Fibroblast of the aortic adventitia (primary cell): ENCODE results near the gene EPB41L2. TPM values are rescaled to one million over a fixed set of nuclear protein-coding genes. Genes with fewer than 3 reads are reported as not detected.

Experiments used
- DNase-seq: peaks from one replicate; pipeline ENCODE4 v3.0.0-alpha.2; 2010; ENCODE audit warnings: low read depth
- H3K4me3 ChIP-seq: 2 replicates; pipeline ENCODE4 v1.5.1; 2011; ENCODE audit warnings: low read depth, mild to moderate bottlenecking, control low read depth, low read length, moderate library complexity
- CTCF ChIP-seq: IDR thresholded peaks from 2 replicates; pipeline ENCODE4 v1.5.1; 2011; ENCODE audit warnings: mild to moderate bottlenecking, low read length, control low read depth, inconsistent platforms; ENCODE audit not compliant: insufficient read depth
- total RNA-seq: library from RNA; depleted of rRNA; stranded (reverse); fragments of >200 nt; gene quantifications from 2 replicates; pipeline ENCODE4 v1.2.3, GENCODE V29; 2012; ENCODE audit warnings: low replicate concordance

The EPB41L2 gene
- total RNA-seq, 1 donor, result 117 TPM

GRCh38 chr6:130932438-130932837 is 130.6 kb downstream of the EPB41L2 start:
- no peak for TF ChIP-seq CTCF
- no peak overlapping the region for H3K4me3 ChIP-seq
- peak; percentile 64 for DNase-seq

GRCh38 chr6:130931683-130932082 is 131.4 kb downstream of the EPB41L2 start:
- DNase-seq, result no peak
- no peak overlapping the region for H3K4me3 ChIP-seq
- TF ChIP-seq CTCF, result no peak

- DNase-seq, result peak; percentile 91
- no peak for TF ChIP-seq CTCF
- H3K4me3 ChIP-seq, result peak overlapping the region; percentile 29
These were observed 133.9 kb downstream of the EPB41L2 start for GRCh38 chr6:130929036-130929678.

- DNase-seq, result peak; percentile 31
- peak overlapping the region; percentile 7 for H3K4me3 ChIP-seq
- TF ChIP-seq CTCF, result no peak
These were observed 134.7 kb downstream of the EPB41L2 start for GRCh38 chr6:130928158-130928912.

- DNase-seq, result no peak
- TF ChIP-seq CTCF, result no peak
These were observed 135.7 kb downstream of the EPB41L2 start for GRCh38 chr6:130927305-130927704.

GRCh38 chr6:130923350-130923749 is 139.7 kb downstream of the EPB41L2 start:
- no peak for TF ChIP-seq CTCF
- no peak for DNase-seq
- H3K4me3 ChIP-seq, result no peak overlapping the region

More at GRCh38 chr6:130927305-130927704, 135.7 kb downstream of the EPB41L2 start:
- H3K4me3 ChIP-seq, result no peak overlapping the region
